Neural progenitor cell (in vitro differentiated cells): ENCODE results near the gene GRK3. TPM values are rescaled to one million over a fixed set of nuclear protein-coding genes. Genes with fewer than 3 reads are reported as not detected.
"Not testable (repeated sequence)": the region's sequence is repeated elsewhere in the genome, so short reads cannot be mapped to it uniquely, and the experiment has no call there.

ENCODE experiments used
- DNase-seq: peaks from one replicate; pipeline ENCODE4 v3.0.0-alpha.2; 2016; ENCODE audit warnings: low spot score
- H2AFZ ChIP-seq: fragments of 200-600 bp; sonication (generic); replicated peaks from 2 replicates; pipeline ENCODE4 v1.6.1; 2016; ENCODE audit warnings: antibody characterized with exemption
- H3F3A ChIP-seq: fragments of 200-600 bp; sonication (generic); 2 replicates; pipeline ENCODE4 v1.6.1; 2016; ENCODE audit warnings: antibody characterized with exemption, low read depth
- H3K27ac ChIP-seq: fragments of 200-600 bp; sonication (generic); 2 replicates; pipeline ENCODE4 v1.5.1; 2016; ENCODE audit warnings: mild to moderate bottlenecking
- H3K27me3 ChIP-seq: fragments of 200-600 bp; sonication (generic); 2 replicates; pipeline ENCODE4 v1.6.1; 2016; ENCODE audit warnings: mild to moderate bottlenecking, moderate library complexity
- H3K36me3 ChIP-seq: fragments of 200-600 bp; sonication (generic); 2 replicates; pipeline ENCODE4 v1.5.1; 2016
- H3K4me1 ChIP-seq: fragments of 200-600 bp; sonication (generic); 2 replicates; pipeline ENCODE4 v1.6.1; 2016; ENCODE audit warnings: mixed run types
- H3K4me2 ChIP-seq: fragments of 200-600 bp; sonication (generic); 2 replicates; pipeline ENCODE4 v1.6.1; 2016
- H3K4me3 ChIP-seq: fragments of 200-600 bp; sonication (generic); 2 replicates; pipeline ENCODE4 v1.5.1; 2016
- H3K79me2 ChIP-seq: fragments of 200-600 bp; sonication (generic); 2 replicates; pipeline ENCODE4 v1.6.1; 2016; ENCODE audit warnings: low read depth
- H3K9ac ChIP-seq: fragments of 200-600 bp; sonication (generic); 2 replicates; pipeline ENCODE4 v1.6.1; 2016
- H3K9me3 ChIP-seq: fragments of 200-600 bp; sonication (generic); 2 replicates; pipeline ENCODE4 v1.5.1; 2016; ENCODE audit warnings: low read depth
- H4K20me1 ChIP-seq: fragments of 200-600 bp; sonication (generic); 2 replicates; pipeline ENCODE4 v1.6.1; 2016; ENCODE audit warnings: low read depth
- H3K27ac Mint-ChIP-seq: 3 replicates; pipeline ENCODE4 v1.8.0; 2021; ENCODE audit warnings: mixed read lengths
- H3K27me3 Mint-ChIP-seq: 2 replicates; pipeline ENCODE4 v1.8.0; 2022; ENCODE audit warnings: low read depth, mild to moderate bottlenecking, inconsistent platforms, moderate library complexity, mixed read lengths; ENCODE audit not compliant: insufficient read depth
- H3K36me3 Mint-ChIP-seq: 3 replicates; pipeline ENCODE4 v1.8.0; 2021; ENCODE audit warnings: mixed read lengths
- H3K4me1 Mint-ChIP-seq: 3 replicates; pipeline ENCODE4 v1.8.0; 2021; ENCODE audit warnings: mixed read lengths
- H3K4me3 Mint-ChIP-seq: 3 replicates; pipeline ENCODE4 v1.8.0; 2021; ENCODE audit warnings: mild to moderate bottlenecking, moderate library complexity, mixed read lengths
- H3K9me3 Mint-ChIP-seq: 3 replicates; pipeline ENCODE4 v1.8.0; 2020; ENCODE audit warnings: mixed read lengths
- CTCF ChIP-seq: fragments of 200-600 bp; sonication (generic); IDR thresholded peaks from 2 replicates; pipeline ENCODE4 v1.5.1; 2017; ENCODE audit warnings: antibody characterized with exemption, mild to moderate bottlenecking
- EZH2 ChIP-seq: fragments of 200-600 bp; sonication (generic); IDR thresholded peaks from 2 replicates; pipeline ENCODE4 v1.6.1; 2017; ENCODE audit warnings: antibody characterized with exemption, mild to moderate bottlenecking, moderate library complexity
- EZH2phosphoT487 ChIP-seq: fragments of 200-600 bp; sonication (generic); IDR thresholded peaks from 2 replicates; pipeline ENCODE4 v1.6.1; 2017; ENCODE audit warnings: antibody characterized with exemption
- total RNA-seq: library from RNA; depleted of rRNA; stranded (reverse); fragments of >200 nt; gene quantifications from 2 replicates; pipeline ENCODE4 v1.2.3, GENCODE V29; 2015; ENCODE audit warnings: low replicate concordance

The GRK3 gene
- total RNA-seq, 1 donor from 2014 or later = 20.8 TPM

- no peak overlapping the region for H3K27ac Mint-ChIP-seq
- Histone ChIP-seq H2AFZ (no peak overlapping the region), H3K4me2 (no peak overlapping the region)
Observed at GRCh38 chr22:25582946-25583345, 18.5 kb downstream of the GRK3 start.

GRCh38 chr22:25584993-25585392 lies 20.5 kb downstream of the GRK3 start:
- H3K36me3 ChIP-seq, H3K4me1 ChIP-seq, H3K9me3 Mint-ChIP-seq, H3K4me3 ChIP-seq, H3K27me3 ChIP-seq, H3K4me2 ChIP-seq, H3F3A ChIP-seq, H3K9ac ChIP-seq, H2AFZ ChIP-seq, DNase-seq, H3K27ac ChIP-seq, H3K27me3 Mint-ChIP-seq, H3K36me3 Mint-ChIP-seq, H3K4me1 Mint-ChIP-seq, H3K4me3 Mint-ChIP-seq, H3K9me3 ChIP-seq, H4K20me1 ChIP-seq, H3K27ac Mint-ChIP-seq: not testable (repeated sequence)
- H3K79me2 ChIP-seq = peaks cover 60% of the 10 kb centered on the region

More at GRCh38 chr22:25582946-25583345, 18.5 kb downstream of the GRK3 start:
- Histone ChIP-seq H3K9me3 (no peaks in the 10 kb centered on the region), H3K27ac (no peak overlapping the region), H3K9ac (no peak overlapping the region), H4K20me1 (no peaks in the 10 kb centered on the region), H3K36me3 (no peaks in the 10 kb centered on the region), H3K79me2 (peaks cover 44% of the 10 kb centered on the region), H3K27me3 (no peaks in the 10 kb centered on the region), H3K4me1 (no peaks in the 10 kb centered on the region), H3F3A (no peaks in the 10 kb centered on the region), H3K4me3 (no peak overlapping the region)
- Mint-ChIP-seq H3K9me3 (peaks cover 6% of the 10 kb centered on the region), H3K4me1 (no peaks in the 10 kb centered on the region), H3K4me3 (no peak overlapping the region), H3K36me3 (peaks cover 7% of the 10 kb centered on the region), H3K27me3 (no peaks in the 10 kb centered on the region)
- no peak for TF ChIP-seq EZH2
- no peak for TF ChIP-seq EZH2phosphoT487
- no peak for TF ChIP-seq CTCF
- DNase-seq = no peak

- peaks cover 31% of the 10 kb centered on the region for H3K9me3 Mint-ChIP-seq
- not testable (repeated sequence) for H3K4me3 Mint-ChIP-seq, H3K27ac Mint-ChIP-seq, H3K4me2 ChIP-seq, H3K4me1 ChIP-seq, H3F3A ChIP-seq, H3K27me3 ChIP-seq, DNase-seq, H3K9me3 ChIP-seq, H4K20me1 ChIP-seq, H2AFZ ChIP-seq, H3K36me3 ChIP-seq, H3K27me3 Mint-ChIP-seq, H3K4me3 ChIP-seq, H3K27ac ChIP-seq, H3K9ac ChIP-seq, H3K4me1 Mint-ChIP-seq
- H3K79me2 ChIP-seq = peaks cover 54% of the 10 kb centered on the region
- H3K36me3 Mint-ChIP-seq = peaks cover 17% of the 10 kb centered on the region
Observed at GRCh38 chr22:25589664-25590063, 25.2 kb downstream of the GRK3 start.

GRCh38 chr22:25593323-25593722 lies 28.8 kb downstream of the GRK3 start:
- not testable (repeated sequence) for H3F3A ChIP-seq, H3K27ac ChIP-seq, H3K27me3 Mint-ChIP-seq, H3K4me3 ChIP-seq, H3K4me1 ChIP-seq, H2AFZ ChIP-seq, H3K27ac Mint-ChIP-seq, H3K9ac ChIP-seq, H3K27me3 ChIP-seq, H3K4me1 Mint-ChIP-seq, DNase-seq, H3K4me2 ChIP-seq, H3K36me3 ChIP-seq, H3K9me3 ChIP-seq, H4K20me1 ChIP-seq, H3K4me3 Mint-ChIP-seq
- H3K79me2 ChIP-seq = peaks cover 43% of the 10 kb centered on the region
- Mint-ChIP-seq H3K36me3 (peaks cover 16% of the 10 kb centered on the region), H3K9me3 (peaks cover 28% of the 10 kb centered on the region)

- no peak overlapping the region for H3K27ac Mint-ChIP-seq
- peaks cover 5% of the 10 kb centered on the region for H3K36me3 Mint-ChIP-seq
- Histone ChIP-seq H4K20me1 (no peaks in the 10 kb centered on the region), H2AFZ (no peak overlapping the region), H3K4me2 (no peak overlapping the region), H3K9me3 (no peaks in the 10 kb centered on the region), H3K27me3 (no peaks in the 10 kb centered on the region), H3K79me2 (peaks cover 16% of the 10 kb centered on the region), H3K4me1 (no peaks in the 10 kb centered on the region), H3K9ac (no peak overlapping the region), H3K27ac (no peak overlapping the region), H3F3A (no peaks in the 10 kb centered on the region), H3K4me3 (no peak overlapping the region), H3K36me3 (no peaks in the 10 kb centered on the region)
- no peaks in the 10 kb centered on the region for H3K27me3 Mint-ChIP-seq
- H3K4me1 Mint-ChIP-seq = no peaks in the 10 kb centered on the region
- TF ChIP-seq EZH2phosphoT487 = no peak
- no peak for TF ChIP-seq CTCF
- no peak for TF ChIP-seq EZH2
- H3K9me3 Mint-ChIP-seq = peaks cover 6% of the 10 kb centered on the region
- H3K4me3 Mint-ChIP-seq = no peak overlapping the region
- DNase-seq = no peak
Observed at GRCh38 chr22:25598609-25599008, 34.1 kb downstream of the GRK3 start.
